Embryonic facial prominence (tissue), 1 donor: Measurements from ENCODE around the gene SIRT7.

Source experiments
- DNase-seq: peaks from one replicate; pipeline ENCODE4 v3.0.0-alpha.2; 2016; ENCODE audit errors: extremely low spot score

Gene SIRT7

GRCh38 chr17:81905424-81905875, 12.5 kb downstream of the SIRT7 start:
- DNase-seq: no peak

DNA sequence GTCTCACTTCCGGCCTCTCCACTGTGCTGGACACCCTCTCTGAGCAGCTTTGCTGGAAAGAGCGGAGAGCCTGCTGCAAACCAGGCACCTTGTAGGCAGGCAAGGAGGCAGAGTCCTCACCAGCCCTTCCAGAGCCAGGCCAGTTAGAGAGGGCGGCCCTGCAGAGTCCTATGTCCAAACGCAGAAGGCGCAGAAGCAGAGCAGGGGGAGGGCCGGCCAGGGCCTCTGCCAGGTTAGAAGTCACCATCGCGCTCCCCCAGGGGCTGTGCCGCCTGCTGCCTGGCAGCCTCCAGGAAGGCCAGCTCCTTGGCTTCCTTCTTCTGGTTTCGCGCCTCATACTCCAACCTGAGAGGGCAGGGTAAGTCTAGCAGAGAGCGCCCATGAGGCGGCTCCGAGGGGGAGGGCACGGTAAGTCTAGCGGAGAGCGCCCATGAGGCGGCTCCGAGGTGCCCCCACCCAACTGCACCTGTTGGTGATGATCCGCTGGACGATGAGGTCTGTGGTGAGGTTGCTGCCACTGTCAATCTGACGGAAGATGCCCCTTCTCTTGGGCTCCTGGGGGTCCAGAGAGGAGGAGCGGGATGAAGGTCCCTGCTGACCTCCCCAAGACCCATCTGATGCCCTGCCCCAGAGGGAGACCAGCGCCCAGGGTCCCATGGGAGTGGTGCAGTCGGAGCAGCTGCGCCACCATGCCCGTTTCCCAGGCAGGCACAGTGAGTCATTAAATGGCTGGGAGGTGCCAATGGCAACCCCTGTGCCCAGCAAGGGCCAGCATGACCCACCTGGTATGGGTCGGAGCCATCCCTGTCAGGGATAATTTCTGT, 13.2 kb downstream of the SIRT7 start:
- no peak for DNase-seq

GRCh38 chr17:81903896-81904599, 13.9 kb downstream of the SIRT7 start:
- DNase-seq: no peak

DNA sequence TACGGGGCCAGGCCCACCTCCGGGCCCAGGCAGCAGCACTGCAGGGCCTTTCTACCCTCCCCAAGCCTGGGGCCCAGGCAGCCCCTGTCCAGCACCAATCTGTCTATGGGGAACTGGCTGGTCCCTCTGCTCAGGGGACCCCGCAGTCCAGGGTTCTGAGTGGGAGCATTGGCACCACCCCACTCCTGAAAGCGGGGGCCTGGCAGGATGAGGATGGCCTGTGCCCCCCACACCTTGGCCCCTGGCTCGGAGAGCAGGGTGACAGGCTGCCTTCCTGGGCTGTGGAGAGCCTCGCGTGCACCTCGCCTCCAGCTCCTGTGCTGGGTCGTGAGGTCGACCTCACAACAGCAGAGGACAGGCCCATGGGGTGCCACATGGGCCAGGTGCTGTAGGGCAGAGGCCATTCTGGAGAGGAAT, 14.6 kb downstream of the SIRT7 start:
- no peak for DNase-seq

DNA sequence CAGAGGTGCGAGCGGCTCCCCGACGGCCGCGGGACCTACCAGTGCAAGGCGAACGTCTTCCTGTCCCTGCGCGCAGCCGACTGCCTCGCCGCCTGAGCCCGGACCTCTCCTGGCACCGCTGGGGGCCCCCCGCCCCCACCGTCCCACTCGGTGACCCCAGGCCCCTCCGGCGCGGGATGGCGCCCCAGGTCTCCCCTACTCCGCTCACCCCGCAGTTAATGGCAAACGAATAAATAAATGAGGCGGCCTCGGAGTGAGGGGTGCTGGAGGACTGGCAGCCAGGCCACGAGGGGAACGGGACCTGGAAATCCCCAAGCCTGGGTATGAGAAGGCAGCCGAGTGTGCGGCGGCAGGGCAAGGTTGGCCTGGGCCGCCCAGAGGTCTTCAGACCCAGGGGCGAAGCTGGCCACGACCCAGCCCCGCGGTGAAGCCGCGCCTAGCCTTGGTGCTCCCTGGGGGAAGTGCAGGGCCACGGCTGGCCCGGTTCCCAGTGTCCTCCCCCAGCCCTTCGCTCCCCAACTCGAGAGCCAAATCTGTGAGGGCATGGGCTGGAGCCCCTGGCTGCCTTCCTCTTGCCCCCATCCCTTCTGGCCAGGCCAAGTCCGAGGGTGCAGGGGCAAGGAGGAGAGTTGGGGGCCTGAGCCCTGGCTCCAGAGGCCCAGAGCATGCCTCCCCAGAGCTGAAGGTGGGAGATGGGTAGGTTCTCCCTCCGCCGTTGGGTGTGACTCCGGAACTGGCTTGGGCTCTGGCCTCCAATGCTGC, 15.1 kb downstream of the SIRT7 start:
- no peak for DNase-seq

DNA sequence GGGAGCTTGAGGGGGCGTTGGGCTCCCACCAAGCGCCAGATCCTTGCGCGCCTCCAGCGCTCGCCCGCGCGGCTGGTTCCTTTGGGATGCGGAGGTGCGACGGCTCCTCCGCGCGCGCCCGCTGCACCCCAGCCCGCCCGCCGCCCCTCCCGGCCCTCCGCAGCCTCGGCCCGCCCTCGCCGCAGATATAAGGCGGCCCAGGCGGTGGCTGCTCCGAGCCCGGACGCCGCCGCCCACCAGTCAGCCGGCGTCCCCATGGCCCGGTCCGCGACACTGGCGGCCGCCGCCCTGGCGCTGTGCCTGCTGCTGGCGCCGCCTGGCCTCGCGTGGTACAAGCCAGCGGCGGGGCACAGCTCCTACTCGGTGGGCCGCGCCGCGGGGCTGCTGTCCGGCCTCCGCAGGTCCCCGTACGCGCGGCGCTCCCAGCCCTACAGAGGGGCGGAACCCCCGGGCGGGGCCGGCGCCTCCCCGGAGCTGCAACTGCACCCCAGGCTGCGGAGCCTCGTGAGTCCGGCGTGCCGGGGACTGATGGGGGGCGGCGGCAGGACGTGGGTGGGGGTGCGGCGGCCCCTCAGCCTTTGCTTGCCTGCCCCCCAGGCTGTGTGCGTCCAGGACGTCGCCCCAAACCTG, 15.8 kb downstream of the SIRT7 start, which contains the start of gene NPB:
Gene NPB, plus strand, starts transcription at position 216 of the 630 bp plus-strand sequence. Its CDS starts 40 bp downstream, at position 256.
- no peak for DNase-seq

DNA sequence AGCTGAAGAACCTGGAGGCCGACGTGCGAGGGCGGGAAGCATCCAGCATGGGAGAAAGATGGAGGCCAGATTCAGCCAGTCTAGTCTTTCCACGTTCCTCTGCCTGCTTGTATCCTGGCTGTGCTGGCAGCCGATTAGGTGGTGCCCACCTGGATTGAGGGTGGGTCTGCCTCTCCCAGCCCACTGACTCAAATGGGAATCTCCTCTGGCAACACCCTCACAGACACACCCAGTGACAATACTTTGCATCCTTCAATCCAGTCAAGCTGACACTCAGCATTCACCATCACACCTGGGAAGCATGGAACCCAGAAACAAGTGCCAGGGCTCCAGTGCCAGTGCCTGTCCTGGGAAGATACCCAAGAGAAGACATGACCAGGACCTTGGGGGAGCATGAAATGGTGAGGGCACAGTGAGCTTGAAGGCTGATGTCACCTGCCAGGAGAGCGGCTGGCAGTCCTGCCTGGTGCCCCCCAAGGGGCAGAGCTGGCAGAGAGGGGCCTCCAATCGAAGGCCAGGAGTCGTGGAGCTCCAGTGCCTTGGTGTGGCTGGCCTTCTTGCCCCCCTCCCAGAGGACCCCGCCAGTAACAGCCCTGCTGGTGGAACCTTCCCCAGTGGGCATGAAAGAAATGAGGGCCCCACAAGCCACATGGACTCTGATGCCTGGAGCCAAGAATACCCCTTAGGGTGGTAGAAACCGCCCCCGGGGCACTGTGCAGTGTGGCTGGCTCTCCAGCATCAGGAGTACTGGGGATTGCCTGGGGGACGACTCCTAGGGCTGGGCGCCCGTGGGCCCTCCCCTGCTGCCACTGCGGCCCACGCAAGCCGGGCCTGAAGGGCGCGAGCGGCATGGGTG, 16.6 kb downstream of the SIRT7 start:
- DNase-seq: no peak

DNA sequence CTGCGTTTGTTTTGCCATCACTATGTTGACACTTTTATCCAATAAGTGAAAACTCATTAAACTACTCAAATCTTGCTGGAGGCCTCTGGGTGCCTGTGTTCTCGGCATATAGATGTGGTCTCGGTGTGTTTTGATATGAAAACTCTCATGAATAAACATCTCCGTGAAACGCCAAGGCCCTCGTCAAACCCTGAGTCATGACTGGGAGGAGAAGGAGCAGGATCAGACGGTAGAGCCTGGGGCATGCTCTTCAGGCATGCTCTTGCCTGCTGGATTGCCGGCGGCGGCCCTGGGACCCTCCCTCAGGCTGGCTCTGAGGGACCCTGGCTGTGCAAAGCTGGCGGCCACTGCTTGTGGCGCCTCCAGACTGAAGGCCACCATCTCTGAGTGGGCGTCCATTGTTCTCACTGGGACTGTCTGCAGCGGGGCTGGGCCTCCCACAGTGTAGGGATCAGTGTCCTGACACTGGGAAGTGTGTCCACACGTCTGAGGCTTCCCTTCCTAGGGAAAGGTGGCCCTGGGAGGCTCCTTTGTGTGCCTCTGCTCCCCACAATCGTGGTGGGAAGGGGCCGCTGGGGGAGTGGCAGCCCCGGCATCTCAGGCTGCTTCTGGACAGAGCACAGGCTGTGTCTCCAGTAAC, 17.7 kb downstream of the SIRT7 start:
- DNase-seq: no peak

DNA sequence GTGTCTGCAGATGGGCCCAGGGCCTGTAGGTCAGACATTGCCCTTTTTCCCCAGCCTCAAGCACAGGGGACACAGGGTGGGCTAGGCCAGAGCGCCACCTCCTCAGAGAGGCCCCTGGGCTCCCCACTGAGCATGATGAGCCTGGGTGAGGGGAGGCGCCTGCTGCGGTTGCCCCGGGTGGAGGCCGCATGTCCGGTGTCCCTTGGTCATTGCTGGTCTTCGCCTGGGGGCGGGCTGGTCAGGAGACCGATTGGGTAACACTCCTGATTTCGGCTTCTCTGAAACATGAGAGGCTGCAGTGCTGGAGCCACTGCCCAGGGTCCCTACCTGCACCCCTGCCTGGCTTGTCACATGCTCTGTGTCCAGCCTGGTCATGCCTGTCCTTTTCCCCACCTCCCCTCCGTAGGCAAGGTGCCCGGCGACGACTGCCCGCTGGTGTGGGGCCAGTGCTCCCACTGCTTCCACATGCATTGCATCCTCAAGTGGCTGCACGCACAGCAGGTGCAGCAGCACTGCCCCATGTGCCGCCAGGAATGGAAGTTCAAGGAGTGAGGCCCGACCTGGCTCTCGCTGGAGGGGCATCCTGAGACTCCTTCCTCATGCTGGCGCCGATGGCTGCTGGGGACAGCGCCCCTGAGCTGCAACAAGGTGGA, 18.3 kb downstream of the SIRT7 start:
- no peak for DNase-seq

DNA sequence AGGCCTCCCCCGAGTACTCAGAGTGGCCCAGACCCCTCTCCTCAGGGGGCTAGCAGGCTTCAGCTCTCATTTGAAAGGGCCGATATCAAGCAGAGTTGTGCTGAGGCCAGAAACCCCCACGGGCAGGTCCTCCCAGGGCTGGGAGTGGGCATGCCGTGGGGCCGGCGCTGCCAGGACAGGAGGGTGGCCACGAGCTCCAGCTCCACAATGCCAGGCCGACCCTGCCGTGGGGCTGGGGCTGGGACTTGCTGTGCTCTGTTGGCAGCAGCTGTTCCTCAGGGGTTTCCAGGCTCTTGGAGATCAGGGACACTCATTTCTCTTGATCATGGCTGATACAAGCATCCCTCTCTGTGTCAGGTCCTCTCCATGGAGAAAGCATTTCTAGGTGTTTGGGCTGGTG, 19.1 kb downstream of the SIRT7 start:
- no peak for DNase-seq

DNA sequence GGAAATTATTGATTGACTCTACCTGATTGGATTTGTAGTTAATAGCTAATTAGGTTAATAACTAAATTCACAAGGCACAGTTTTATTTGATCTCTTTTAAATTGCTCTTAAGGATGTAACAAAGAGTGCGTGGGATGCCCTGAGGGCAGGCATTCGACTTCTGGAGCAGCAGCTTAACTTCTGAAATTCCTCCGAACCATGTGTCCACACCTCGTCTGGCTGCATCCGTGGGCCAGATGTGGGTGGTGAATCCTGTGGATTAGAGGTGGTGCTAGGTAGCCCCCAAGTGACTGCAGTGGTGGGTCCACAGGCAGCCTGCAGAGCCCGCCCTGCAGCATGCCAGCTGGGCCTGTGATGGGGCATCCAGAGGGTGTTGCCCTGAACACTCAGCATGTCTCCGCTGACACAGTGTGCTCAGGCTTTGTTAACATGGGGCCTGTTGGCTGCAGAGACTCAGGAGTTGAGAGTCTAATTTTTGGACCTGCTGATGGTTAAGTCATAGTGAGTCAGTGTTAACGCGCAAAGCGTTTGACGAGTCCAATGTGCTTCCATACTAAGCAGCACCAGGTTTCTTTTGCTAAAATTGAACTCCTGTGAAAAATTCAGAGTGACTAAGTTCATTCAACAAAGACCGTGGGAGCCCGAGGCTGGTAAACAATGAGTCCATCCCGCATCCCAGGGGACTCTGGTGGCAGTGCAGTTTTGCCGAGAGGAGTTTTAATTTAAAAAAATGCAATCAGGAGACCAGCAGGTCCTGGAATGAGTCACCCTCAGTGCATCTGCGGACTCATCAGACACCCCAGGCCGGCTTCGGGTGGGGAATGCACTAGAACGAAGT, 19.7 kb downstream of the SIRT7 start:
- no peak for DNase-seq

GRCh38 chr17:81895400-81895799, 22.6 kb downstream of the SIRT7 start:
- no peak for DNase-seq

- DNase-seq: no peak
Measured at GRCh38 chr17:81891303-81891552, 26.7 kb downstream of the SIRT7 start.

GRCh38 chr17:81890447-81891302, 27.3 kb downstream of the SIRT7 start:
- DNase-seq: no peak

- no peak for DNase-seq
Measured at GRCh38 chr17:81889602-81890001, 28.4 kb downstream of the SIRT7 start.

- DNase-seq: no peak
Measured at GRCh38 chr17:81888988-81889595, 28.9 kb downstream of the SIRT7 start.

GRCh38 chr17:81888105-81888987, 29.6 kb downstream of the SIRT7 start:
- no peak for DNase-seq
